Aorta (tissue), 5 donors: ENCODE results near the gene TCEA3. TPM values are rescaled to one million over a fixed set of nuclear protein-coding genes. Genes with fewer than 3 reads are reported as not detected.
A peak's percentile ranks its signal among the peaks of the same experiment; 100 is the strongest.

ENCODE experiments used
- ATAC-seq: fragments of 200-7000 bp; cut with Tn5 transposase; one replicate; pipeline ENCODE4 v1.9.1; 2022; ENCODE audit warnings: moderate library complexity; ENCODE audit not compliant: low FRiP score
- DNase-seq, 2 donors: peaks; one replicate each; pipeline ENCODE4 v3.0.0-alpha.2; 2020
- H3K27ac ChIP-seq, 2 donors: one replicate each; pipeline ENCODE4 v1.5.1; 2013; ENCODE audit warnings: low read length in 2 of 2, mild to moderate bottlenecking in 2 of 2, moderate library complexity in 2 of 2, control low read depth in 1 of 2, inconsistent platforms in 1 of 2, low read depth in 1 of 2
- H3K27me3 ChIP-seq, 2 donors: one replicate each; pipeline ENCODE4 v1.6.1; 2013; ENCODE audit warnings: control low read depth in 1 of 2, low read length in 1 of 2, mild to moderate bottlenecking in 1 of 2, moderate library complexity in 1 of 2; ENCODE audit not compliant: insufficient read depth in 2 of 2, control insufficient read depth in 1 of 2
- H3K36me3 ChIP-seq, 2 donors: one replicate each; pipeline ENCODE4 v1.6.1; 2013; ENCODE audit warnings: control low read depth in 1 of 2, low read length in 1 of 2, mild to moderate bottlenecking in 1 of 2; ENCODE audit not compliant: insufficient read depth in 2 of 2, control insufficient read depth in 1 of 2
- H3K4me1 ChIP-seq, 2 donors: one replicate each; pipeline ENCODE4 v1.6.1; 2013; ENCODE audit warnings: low read length in 2 of 2, control low read depth in 1 of 2, mild to moderate bottlenecking in 1 of 2, moderate library complexity in 1 of 2; ENCODE audit not compliant: insufficient read depth in 2 of 2, control insufficient read depth in 1 of 2
- H3K4me3 ChIP-seq, 2 donors: one replicate each; pipeline ENCODE4 v1.5.1; 2013; ENCODE audit warnings: low read length in 2 of 2, control low read depth in 1 of 2, mild to moderate bottlenecking in 1 of 2
- H3K9me3 ChIP-seq: one replicate; pipeline ENCODE4 v1.6.1; 2013; ENCODE audit warnings: mild to moderate bottlenecking, low read length; ENCODE audit not compliant: control insufficient read depth
- WGBS, 2 donors: extraction: QIAGEN DNeasy Blood & Tissue Kit; methylation state at CpG; one replicate each; pipeline ENCODE4 v1.1.7; 2013; 5-methylcytosine and 5-hydroxymethylcytosine counted together
- intact Hi-C, 2 donors: fragments of 100-400 bp; cut with DNase I; formaldehyde crosslinking; loops; one replicate each; pipeline versions ENCODE4 v1.14.2 to v1.15.0; 2022
- polyA plus RNA-seq, 2 donors: library from polyadenylated mRNA; stranded (reverse); fragments of 200-250 nt; gene quantifications; one replicate each; pipeline ENCODE4 v1.2.3, GENCODE V29; 2013
- total RNA-seq, 2 donors: library from RNA; stranded (reverse); fragmentation: NEBNext Ultra II Directional; extraction: Animal tissue kit (Norgen Biotek cat#: 25700); gene quantifications; one replicate each; pipeline ENCODE4 v1.2.1, GENCODE V29; 2021
- donor health status: healthy with polysubstance abuse.
- donor health status: Bipolar disorder and iron deficiency.
- donor health status: DM: no; HTN: no; CAD: no.
- donor health status: DM: no; HTN: no; CAD: no.
- donor health status: DM: yes; HTN: yes; CAD: no.

The TCEA3 gene
- total and polyA plus RNA-seq, 4 donors = 25.7 to 51.3 (median 34.2) TPM

GRCh38 chr1:23441446-23442148 lies 17.0 kb upstream of the TCEA3 start:
- DNase-seq (no peak), ATAC-seq (no peak)
- no peak overlapping the region for H3K27ac ChIP-seq
- H3K4me3 ChIP-seq = no peak overlapping the region
- H3K27me3 ChIP-seq = no peaks in the 10 kb centered on the region
- H3K9me3 ChIP-seq = no peaks in the 10 kb centered on the region
- H3K4me1 ChIP-seq = no peaks in the 10 kb centered on the region
- WGBS, 2 donors = 84 to 85% methylated on average over 8 of the region's 8 CpGs
- intact Hi-C loops = no loop called here
- H3K36me3 ChIP-seq = peaks cover 0 to 7% of the 10 kb centered on the region in 2 donors

- H3K4me3 ChIP-seq = no peak overlapping the region
- H3K27ac ChIP-seq = no peak overlapping the region
- ATAC-seq (no peak), DNase-seq (no peak)
- H3K4me1 ChIP-seq = no peaks in the 10 kb centered on the region
- H3K36me3 ChIP-seq = peaks cover 0 to 10% of the 10 kb centered on the region in 2 donors
- H3K27me3 ChIP-seq = no peaks in the 10 kb centered on the region
- WGBS, 2 donors = 87 to 91% methylated on average over 8 of the region's 8 CpGs
- H3K9me3 ChIP-seq = no peaks in the 10 kb centered on the region
- intact Hi-C loops = no loop called here
Observed at GRCh38 chr1:23438545-23438944, 14.0 kb upstream of the TCEA3 start.

GRCh38 chr1:23437355-23437664 lies 12.8 kb upstream of the TCEA3 start:
- Histone ChIP-seq H3K36me3 (peaks cover 0 to 12% of the 10 kb centered on the region in 2 donors), H3K27me3 (no peaks in the 10 kb centered on the region), H3K9me3 (no peaks in the 10 kb centered on the region), H3K4me1 (no peaks in the 10 kb centered on the region), H3K27ac (no peak overlapping the region), H3K4me3 (no peak overlapping the region)
- ATAC-seq = no peak
- 86 to 87% methylated on average over 13 of the region's 13 CpGs for WGBS, 2 donors
- intact Hi-C loops = no loop called here
- DNase-seq = no peak

GRCh38 chr1:23436520-23437354 lies 12.2 kb upstream of the TCEA3 start:
- intact Hi-C loops = no loop called here
- Histone ChIP-seq H3K4me3 (no peak overlapping the region), H3K27ac (no peak overlapping the region), H3K36me3 (peaks cover 0 to 10% of the 10 kb centered on the region in 2 donors), H3K27me3 (no peaks in the 10 kb centered on the region), H3K9me3 (no peaks in the 10 kb centered on the region), H3K4me1 (no peaks in the 10 kb centered on the region)
- DNase-seq = no peak
- ATAC-seq = peak; percentile 24
- WGBS, 2 donors = 71 to 73% methylated on average over 47 to 49 of the region's 49 CpGs

GRCh38 chr1:23434260-23434775 lies 9.8 kb upstream of the TCEA3 start:
- no peak overlapping the region for H3K4me3 ChIP-seq
- no peaks in the 10 kb centered on the region for H3K9me3 ChIP-seq
- no peaks in the 10 kb centered on the region for H3K27me3 ChIP-seq
- DNase-seq = no peak
- no peak overlapping the region for H3K27ac ChIP-seq
- H3K36me3 ChIP-seq = peaks cover 0 to 14% of the 10 kb centered on the region in 2 donors
- no peak for ATAC-seq
- H3K4me1 ChIP-seq = no peaks in the 10 kb centered on the region
- 83 to 84% methylated on average over 7 of the region's 7 CpGs for WGBS, 2 donors
- intact Hi-C loops = no loop called here

- no peak for ATAC-seq
- Histone ChIP-seq H3K36me3 (peaks cover 0 to 14% of the 10 kb centered on the region in 2 donors), H3K27me3 (no peaks in the 10 kb centered on the region), H3K4me1 (no peaks in the 10 kb centered on the region), H3K9me3 (no peaks in the 10 kb centered on the region), H3K27ac (no peak overlapping the region), H3K4me3 (no peak overlapping the region)
- WGBS, 2 donors = 93 to 97% methylated on average over 10 of the region's 10 CpGs
- DNase-seq = no peak
- intact Hi-C loops = no loop called here
Observed at GRCh38 chr1:23433122-23433521, 8.6 kb upstream of the TCEA3 start.

- H3K27me3 ChIP-seq = no peaks in the 10 kb centered on the region
- ATAC-seq (no peak), DNase-seq (no peak)
- WGBS, 2 donors = 90% methylated on average over 5 of the region's 5 CpGs
- no peak overlapping the region for H3K4me3 ChIP-seq
- H3K9me3 ChIP-seq = no peaks in the 10 kb centered on the region
- H3K4me1 ChIP-seq = no peaks in the 10 kb centered on the region
- intact Hi-C loops = no loop called here
- H3K36me3 ChIP-seq = peaks cover 0 to 14% of the 10 kb centered on the region in 2 donors
- no peak overlapping the region for H3K27ac ChIP-seq
Observed at GRCh38 chr1:23431431-23431830, 6.9 kb upstream of the TCEA3 start.

- H3K4me3 ChIP-seq = no peak overlapping the region
- H3K27me3 ChIP-seq = no peaks in the 10 kb centered on the region
- peaks cover 0 to 14% of the 10 kb centered on the region in 2 donors for H3K36me3 ChIP-seq
- DNase-seq (no peak), ATAC-seq (no peak)
- intact Hi-C loops = no loop called here
- H3K4me1 ChIP-seq = no peaks in the 10 kb centered on the region
- H3K9me3 ChIP-seq = no peaks in the 10 kb centered on the region
- H3K27ac ChIP-seq = no peak overlapping the region
- 93 to 95% methylated on average over 12 of the region's 12 CpGs for WGBS, 2 donors
Observed at GRCh38 chr1:23430803-23431202, 6.3 kb upstream of the TCEA3 start.
